Stimulated activated CD4-positive, alpha-beta T cell treated with anti-CD3 and anti-CD28 coated beads, Interleukin-1b, Interleukin-23, amount 100 ng/mL, for 1 hour (primary cell): ENCODE results near the gene SLC37A2.
"Not testable (repeated sequence)": the region's sequence is repeated elsewhere in the genome, so short reads cannot be mapped to it uniquely, and the experiment has no call there.

Experiments used
- DNase-seq, 2 donors: peaks; one replicate each; pipeline ENCODE4 v3.0.0-alpha.2; 2020; ENCODE audit warnings: low read depth in 2 of 2

SLC37A2 gene

GRCh38 chr11:125084057-125084416, 20.9 kb downstream of the SLC37A2 start:
- no peak for DNase-seq

- no peak for DNase-seq
Observed at GRCh38 chr11:125084761-125085231, 21.7 kb downstream of the SLC37A2 start.

GRCh38 chr11:125085301-125086081, 22.4 kb downstream of the SLC37A2 start:
- DNase-seq: no peak

- no peak for DNase-seq
Observed at GRCh38 chr11:125086633-125087296, 23.7 kb downstream of the SLC37A2 start.

GRCh38 chr11:125088123-125088522, 25.0 kb downstream of the SLC37A2 start:
- no peak for DNase-seq

- no peak for DNase-seq
Observed at GRCh38 chr11:125088576-125089455, 25.7 kb downstream of the SLC37A2 start.

GRCh38 chr11:125089481-125089880, 26.4 kb downstream of the SLC37A2 start:
- not testable (repeated sequence) for DNase-seq

- not testable (repeated sequence) for DNase-seq
Observed at GRCh38 chr11:125090151-125090550, 27.0 kb downstream of the SLC37A2 start.

- no peak for DNase-seq
Observed at GRCh38 chr11:125090816-125091215, 27.7 kb downstream of the SLC37A2 start.

GRCh38 chr11:125091247-125091876, 28.3 kb downstream of the SLC37A2 start:
- no peak for DNase-seq

- no peak for DNase-seq
Observed at GRCh38 chr11:125091877-125092664, 29.0 kb downstream of the SLC37A2 start.

- no peak for DNase-seq
Observed at GRCh38 chr11:125092669-125093068, 29.6 kb downstream of the SLC37A2 start.

GRCh38 chr11:125093502-125093901, 30.4 kb downstream of the SLC37A2 start:
- no peak for DNase-seq

- no peak for DNase-seq
Observed at GRCh38 chr11:125094731-125095130, 31.6 kb downstream of the SLC37A2 start.

GRCh38 chr11:125100136-125100535, 37.0 kb downstream of the SLC37A2 start:
- no peak for DNase-seq

- no peak for DNase-seq
Observed at GRCh38 chr11:125101596-125101995, 38.5 kb downstream of the SLC37A2 start.

- no peak for DNase-seq
Observed at GRCh38 chr11:125102025-125102424, 38.9 kb downstream of the SLC37A2 start.

- no peak for DNase-seq
Observed at GRCh38 chr11:125102510-125102909, 39.4 kb downstream of the SLC37A2 start.

GRCh38 chr11:125105926-125106325, 42.8 kb downstream of the SLC37A2 start:
- no peak for DNase-seq

GRCh38 chr11:125108469-125108868, 45.4 kb downstream of the SLC37A2 start:
- DNase-seq: no peak

- no peak for DNase-seq
Observed at GRCh38 chr11:125110506-125110905, 47.4 kb downstream of the SLC37A2 start.
